ENCODE measurements around the gene HNRNPA2B1. TPM values are rescaled to one million over a fixed set of nuclear protein-coding genes. Genes with fewer than 3 reads are reported as not detected.

HNRNPA2B1 gene
- total RNA-seq (2022; extraction: Qiagen RNA extraction; ENCODE audit: low read depth) = 1,195 to 1,517 TPM (median 1,215 TPM) in 5 replicates

DNA sequence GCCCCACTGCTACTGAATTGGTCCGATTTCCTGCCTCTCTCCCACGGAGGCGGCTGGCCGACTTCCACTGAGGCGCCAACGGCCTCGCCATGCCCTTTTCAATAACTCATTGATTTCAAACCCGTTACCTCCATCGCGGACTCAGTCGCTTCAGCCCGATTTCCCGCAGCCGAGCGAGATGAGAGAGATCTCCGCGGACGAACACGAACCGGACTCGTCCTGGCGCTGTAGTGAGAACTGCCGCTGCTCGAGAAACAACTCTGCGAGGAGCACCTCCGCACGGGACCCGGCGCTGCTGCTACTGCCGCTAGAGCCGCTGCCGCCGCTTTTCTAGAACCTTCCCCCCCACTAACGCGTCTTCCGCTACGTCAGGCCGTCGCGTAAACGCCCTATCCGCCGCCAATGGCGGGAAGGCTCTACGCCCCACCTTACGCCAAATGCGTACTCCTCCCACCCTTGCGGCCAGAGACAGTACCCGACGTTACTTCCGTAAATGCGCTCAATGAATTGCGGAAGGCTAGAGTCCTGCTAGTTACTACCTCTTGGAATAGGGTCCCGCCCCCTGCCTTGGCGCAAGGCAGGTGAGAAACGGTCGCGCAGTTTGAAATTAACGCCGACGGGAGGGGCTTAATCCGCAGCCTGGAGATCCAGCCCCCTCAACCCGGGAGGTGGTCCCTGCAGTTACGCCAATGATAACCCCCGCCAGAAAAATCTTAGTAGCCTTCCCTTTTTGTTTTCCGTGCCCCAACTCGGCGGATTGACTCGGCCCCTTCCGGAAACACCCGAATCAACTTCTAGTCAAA, at the start of gene HNRNPA2B1:
Gene HNRNPA2B1, minus strand, starts transcription at position 303 of the 803 bp plus-strand sequence. Its CDS starts 169 bp downstream, at position 134.

DNA sequence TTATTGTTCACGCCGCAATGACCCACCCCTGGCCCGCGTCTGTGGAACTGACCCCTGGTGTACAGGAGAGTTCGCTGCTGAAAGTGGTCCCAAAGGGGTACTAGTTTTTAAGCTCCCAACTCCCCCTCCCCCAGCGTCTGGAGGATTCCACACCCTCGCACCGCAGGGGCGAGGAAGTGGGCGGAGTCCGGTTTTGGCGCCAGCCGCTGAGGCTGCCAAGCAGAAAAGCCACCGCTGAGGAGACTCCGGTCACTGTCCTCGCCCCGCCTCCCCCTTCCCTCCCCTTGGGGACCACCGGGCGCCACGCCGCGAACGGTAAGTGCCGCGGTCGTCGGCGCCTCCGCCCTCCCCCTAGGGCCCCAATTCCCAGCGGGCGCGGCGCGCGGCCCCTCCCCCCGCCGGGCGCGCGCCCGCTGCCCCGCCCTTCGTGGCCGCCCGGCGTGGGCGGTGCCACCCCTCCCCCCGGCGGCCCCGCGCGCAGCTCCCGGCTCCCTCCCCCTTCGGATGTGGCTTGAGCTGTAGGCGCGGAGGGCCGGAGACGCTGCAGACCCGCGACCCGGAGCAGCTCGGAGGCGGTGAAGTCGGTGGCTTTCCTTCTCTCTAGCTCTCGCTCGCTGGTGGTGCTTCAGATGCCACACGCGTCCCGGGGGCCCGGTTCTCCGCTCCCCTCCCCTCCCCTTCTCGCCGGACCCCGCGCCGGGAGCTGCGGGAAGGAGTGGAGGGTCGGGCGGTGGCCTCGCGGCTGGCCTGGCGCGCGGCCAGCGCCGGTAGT, 887 bp upstream of the HNRNPA2B1 start, which contains the start of gene CBX3:
Gene CBX3, plus strand, starts transcription at position 499 of the 772 bp plus-strand sequence. CDS start 1,254 bp downstream, outside the sequence.

GRCh38 chr7:26151953-26152781, 48.4 kb downstream of the HNRNPA2B1 start, which contains the start of gene NFE2L3:
TSS of gene NFE2L3 (plus strand) at chr7:26152198. CDS start at chr7:26152499, 301 bp downstream.

Other genes with a start within 250 kb of the HNRNPA2B1 start
- 8.3 to 11.3 TPM (median 9.4 TPM) in 5 replicates for gene NFE2L3, start 48.5 kb downstream of the HNRNPA2B1 start, total RNA-seq (2022; extraction: Qiagen RNA extraction; ENCODE audit: low read depth)
- gene CBX3, start 999 bp upstream of the HNRNPA2B1 start, total RNA-seq (2022; extraction: Qiagen RNA extraction; ENCODE audit: low read depth) = 231 to 298 TPM (median 237 TPM) in 5 replicates
- 3.7 to 5.9 TPM (median 4.7 TPM) in 5 replicates for gene SNX10, start 91.1 kb upstream of the HNRNPA2B1 start, total RNA-seq (2022; extraction: Qiagen RNA extraction; ENCODE audit: low read depth)